NCI-H510A treated with DMSO at 0.1 percent for 48 hours (cell line): ENCODE data around the gene PHF13.
"Not testable (repeated sequence)": the region's sequence is repeated elsewhere in the genome, so short reads cannot be mapped to it uniquely, and the experiment has no call there.

Source experiments
- DNase-seq: peaks from one replicate; lab custom pipeline; 2025; lab: John Stamatoyannopoulos, UW

Gene PHF13

DNA sequence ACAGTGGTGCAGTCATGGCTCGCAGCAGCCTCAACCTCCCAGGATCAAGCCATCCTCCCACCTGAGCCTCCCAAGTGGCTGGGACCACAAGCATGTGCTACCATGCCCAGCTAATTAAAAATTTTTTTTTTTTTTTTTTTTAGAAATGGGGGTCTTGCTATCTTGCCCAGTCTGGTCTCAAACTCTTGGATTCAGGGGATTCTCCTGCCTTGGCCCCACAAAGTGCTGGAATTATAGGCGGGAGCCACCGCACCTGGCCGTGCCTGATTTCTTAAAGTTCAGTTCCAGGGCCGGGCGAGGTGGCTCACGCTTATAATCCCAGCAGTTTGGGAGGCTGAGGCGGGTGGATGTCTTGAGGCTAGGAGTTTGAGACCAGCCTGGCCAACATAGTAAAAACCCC lies 17.5 kb downstream of the PHF13 start:
- no peak for DNase-seq

DNA sequence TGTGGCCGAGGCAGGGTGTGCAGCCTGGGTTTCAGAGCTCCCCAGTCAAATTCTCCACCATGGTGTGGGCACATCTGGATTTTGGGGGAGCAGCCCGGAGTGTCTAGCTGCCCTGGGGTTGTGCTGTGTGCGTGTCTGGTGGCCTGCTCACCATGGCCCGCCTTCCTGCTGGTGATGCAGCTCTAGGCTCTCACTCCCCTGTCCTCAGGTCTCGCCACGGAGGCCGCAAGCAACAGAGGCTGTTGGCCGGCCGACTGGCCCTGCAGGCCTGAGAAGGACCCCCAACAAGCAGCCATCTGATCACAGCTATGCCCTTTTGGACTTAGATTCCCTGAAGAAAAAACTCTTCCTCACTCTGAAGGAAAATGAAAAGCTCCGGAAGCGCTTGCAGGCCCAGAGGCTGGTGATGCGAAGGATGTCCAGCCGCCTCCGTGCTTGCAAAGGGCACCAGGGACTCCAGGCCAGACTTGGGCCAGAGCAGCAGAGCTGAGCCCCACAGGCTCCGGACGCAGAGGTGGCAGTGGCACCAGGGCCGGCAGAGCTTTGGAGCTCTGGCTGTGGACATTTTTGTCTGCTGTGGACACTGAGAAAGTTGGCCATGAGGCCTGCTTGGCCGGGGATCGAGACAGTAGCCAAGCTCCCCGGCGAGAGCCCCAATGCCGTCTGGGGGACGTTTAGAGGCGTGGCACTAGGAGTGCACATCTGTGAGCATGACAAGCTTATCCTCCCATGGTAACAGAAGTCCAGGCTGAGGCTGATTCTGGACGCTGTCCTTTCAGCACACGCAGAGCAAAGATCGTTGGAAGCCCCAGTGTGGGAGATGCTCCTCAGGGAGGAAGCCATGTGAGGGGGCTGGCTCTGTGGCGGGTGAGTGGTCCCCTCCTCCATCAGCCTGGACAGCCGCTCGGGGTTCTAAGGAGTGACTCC lies 19.3 kb downstream of the PHF13 start:
- no peak for DNase-seq

DNA sequence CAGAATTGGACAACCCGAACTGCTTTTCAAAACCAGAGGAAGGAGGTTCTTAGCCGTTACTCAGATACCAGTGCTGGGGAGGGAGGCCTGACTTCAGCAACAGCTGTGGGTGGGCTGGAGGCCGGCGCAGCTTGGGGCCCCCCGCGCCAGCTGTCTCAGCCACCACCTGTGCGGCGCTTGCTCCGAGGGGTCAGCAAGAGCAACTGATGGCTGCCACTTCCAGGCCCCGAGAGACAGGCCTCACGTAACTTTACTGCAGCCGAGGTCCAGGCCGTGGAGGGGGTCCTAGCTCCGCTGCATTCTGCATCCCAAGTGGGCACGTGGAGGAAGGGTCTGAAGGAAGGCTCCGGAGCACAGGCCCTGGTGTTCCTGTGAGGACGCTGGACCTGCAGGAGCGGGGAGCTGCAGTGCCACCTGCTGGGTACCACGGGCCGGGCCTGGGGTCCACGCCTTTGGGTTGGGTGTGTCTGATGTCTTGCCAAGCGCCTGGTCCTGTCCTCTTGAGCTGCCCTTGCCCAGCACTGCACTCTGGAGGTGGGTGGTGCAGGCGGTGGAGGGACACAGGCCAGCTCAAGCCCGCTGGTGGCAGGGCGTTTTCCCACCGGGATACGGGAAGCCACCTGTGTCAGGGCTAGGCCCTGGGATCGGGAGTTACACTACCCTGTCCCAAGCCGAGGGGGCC lies 21.0 kb downstream of the PHF13 start:
- peak; percentile 40 for DNase-seq

DNA sequence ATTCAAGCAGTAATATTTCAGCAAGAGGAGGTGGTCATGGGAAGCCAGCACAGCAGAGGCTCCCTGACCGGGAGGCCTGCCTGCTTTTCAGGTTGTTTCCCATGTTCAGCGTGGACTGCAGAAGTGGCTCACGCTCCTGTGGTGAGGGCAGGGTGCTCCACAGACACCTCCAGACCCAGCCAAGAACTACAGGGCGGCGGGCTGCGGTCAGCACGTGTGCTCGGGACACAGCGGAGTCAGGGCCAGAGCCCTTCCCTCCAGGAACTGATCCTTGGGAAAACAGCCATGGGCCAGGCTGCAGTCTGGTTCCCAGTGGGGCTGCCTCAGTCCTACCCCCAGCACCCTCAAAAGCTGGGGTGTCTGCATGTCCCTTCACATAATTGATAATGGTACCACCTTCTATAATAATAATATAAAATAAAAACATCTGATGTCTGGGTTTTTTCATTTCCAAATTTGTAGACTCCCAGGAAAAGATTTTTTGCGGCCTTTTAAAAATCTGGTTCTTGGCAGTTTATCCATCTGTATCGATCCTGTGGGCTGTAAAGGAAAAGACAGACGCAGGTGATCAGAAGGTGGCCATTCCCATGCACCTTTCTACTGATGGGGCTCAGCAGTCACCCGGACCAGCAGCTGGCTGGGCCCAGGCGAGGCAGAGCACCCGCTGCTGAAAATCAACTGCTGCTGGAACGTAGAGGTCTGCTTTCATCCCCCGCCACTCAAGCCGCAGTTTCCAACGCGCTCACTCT lies 21.8 kb downstream of the PHF13 start:
- DNase-seq: no peak

DNA sequence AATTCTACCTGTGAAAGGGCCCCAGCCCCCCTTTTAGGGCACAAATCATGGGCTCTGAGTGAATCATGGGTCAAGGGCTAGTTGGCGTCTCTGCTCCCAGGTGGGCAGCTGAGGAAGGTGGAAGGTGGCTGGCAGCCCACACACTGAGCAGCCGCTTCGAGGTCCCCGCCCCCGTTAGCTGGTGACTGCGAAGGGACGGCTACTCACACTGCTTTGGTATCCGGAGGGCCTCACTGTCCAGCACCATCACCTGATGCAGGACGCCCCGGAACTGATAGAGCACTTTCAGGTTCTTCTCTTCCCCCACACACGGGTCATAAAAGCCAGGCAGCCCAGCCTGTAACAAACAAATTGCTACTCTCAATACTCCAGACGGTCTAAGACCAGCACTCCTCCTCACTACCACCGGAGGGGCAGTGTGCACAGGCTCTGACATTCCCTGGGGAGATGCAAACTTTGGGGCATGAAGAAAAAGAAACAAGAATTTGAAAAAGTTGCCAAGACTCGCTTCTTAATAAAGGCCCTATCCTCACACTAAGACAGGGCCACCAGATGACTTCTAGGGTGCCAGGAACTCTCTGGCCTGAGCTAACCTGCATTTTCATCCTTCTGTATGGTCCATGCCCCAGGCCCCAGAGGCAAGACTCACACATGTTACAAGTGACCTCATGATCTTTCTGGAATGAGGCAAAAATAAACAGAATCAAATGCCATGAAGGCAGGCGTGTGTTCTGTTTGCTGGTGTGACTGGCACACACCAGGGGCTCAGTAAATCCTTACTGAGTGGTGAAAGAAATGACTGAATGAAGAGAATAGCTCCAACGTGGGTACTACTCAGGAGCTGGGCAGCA lies 22.6 kb downstream of the PHF13 start:
- no peak for DNase-seq

DNA sequence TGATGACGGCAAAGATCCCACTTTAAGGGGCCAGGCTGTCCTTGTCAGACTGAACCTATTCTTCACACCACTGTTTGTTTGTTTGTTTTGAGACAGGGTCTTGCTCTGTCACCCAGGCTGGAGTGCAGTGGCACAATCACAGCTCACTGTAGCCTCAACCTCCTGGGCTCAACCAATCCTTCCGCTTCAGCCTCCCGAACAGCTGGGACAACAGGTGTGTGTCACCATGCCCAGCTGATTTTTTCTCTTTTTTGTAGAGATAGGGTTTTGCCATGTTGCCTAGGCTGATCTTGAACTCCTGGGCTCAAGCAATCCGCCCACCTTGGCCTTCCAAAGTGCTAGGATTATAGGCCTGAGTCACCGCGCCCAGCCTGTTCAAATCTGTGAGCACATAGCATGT lies 23.2 kb downstream of the PHF13 start:
- not testable (repeated sequence) for DNase-seq

DNA sequence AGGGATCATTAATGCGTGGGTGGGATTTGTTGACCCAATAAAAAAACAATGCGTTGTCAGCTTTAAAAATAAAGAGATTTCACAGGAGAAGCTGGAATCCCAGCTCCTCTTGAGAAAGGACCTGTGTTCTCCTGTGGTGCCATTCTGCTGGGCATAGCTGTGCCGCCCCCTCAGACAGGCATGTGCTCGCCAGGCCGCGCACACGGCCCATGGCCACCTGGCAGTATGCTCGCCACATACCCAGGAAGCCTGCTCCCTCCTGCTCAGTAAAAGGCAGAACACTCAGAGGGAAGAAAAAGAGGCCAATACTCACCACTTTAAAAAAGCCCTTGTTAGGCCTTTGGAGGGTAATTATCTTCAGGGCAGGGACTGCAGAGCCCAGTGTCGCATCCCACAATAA lies 24.2 kb downstream of the PHF13 start:
- no peak for DNase-seq

DNA sequence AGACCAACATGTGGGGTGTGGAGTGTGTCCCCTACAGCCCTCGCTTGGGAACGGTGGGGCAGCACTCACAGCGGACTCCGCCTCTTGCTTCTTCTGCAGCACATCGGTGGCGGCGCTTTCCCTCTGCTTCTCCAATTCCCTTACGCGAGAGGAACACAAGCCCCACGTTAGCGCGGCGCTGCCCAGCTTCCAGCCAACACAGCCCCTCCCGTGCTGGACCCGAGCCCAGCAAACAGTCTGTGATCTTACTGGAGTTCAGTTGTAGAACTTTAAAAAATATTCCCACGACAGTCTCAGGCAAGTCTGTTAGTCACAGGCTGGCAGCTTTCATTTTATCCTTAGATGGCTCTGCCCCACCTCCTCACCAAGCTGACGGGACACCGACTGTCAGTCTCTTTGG lies 24.7 kb downstream of the PHF13 start:
- DNase-seq: no peak

DNA sequence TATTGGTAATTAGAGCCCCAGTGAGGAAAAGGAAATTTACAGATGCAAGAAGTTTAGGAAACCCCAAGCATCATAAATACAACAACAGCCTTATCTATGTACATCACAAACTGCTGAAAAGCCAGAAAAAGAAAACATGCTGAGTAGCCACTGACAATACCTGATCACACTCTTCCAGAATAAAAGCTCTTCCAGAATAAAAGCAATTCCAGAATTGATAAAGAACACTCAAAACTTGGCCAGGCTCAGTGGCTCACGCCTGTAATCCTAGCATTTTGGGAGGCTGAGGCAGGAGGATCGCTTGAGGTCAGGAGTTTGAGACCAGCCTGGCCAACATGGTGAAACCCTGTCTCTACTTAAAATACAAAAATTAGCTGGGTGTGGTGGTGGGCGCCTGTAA lies 27.3 kb downstream of the PHF13 start:
- not testable (repeated sequence) for DNase-seq

DNA sequence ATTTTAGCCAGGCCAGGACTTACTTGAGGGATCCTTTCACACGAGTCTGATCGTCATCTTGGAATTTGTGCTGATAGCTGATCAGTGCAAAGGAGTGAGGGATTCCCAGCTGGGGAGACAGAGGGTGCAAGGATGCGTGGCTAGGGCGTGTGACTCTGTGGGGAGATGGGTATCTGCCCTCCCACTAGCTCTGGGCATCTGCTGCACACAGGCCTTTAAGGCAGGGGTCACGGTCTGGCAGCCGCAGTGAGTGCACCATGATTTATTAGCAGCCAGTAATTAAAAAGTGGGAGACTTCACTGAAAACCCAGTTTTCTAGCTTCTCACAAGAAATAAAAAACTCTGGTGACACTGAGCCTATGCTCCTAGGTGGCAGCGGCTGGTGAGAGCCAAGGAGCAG lies 31.5 kb downstream of the PHF13 start:
- DNase-seq: no peak

DNA sequence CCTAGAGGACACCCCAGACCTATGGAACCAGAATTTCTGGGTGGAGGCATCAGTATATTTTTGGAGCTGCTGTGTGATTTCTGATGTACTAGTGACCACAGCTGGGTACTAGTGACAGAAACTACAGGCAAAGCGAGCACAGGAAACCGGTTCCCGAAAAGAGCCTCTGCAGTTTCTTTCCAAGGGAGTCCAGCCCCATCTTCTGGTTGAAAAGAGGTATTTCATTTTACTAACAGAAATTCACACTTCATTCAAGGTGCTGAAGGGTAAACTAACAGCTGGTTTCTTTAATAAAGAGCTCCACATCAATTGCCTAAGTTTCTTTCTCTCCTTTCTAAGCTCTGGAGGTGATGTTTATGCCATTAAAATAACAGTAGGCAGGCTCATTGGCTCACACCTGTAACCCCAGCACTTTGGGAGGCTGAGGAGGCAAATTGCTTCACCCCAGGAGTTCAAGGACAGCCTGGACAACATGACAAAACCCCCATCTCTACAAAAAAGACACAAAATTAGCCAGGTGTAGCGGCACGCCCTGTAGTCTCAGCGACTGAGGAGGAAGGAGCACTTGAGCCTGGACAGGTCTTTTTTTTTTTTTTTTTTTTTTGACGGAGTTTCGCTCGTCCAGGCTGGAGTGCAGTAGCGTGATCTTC lies 33.1 kb downstream of the PHF13 start:
- peak; percentile 69 for DNase-seq

DNA sequence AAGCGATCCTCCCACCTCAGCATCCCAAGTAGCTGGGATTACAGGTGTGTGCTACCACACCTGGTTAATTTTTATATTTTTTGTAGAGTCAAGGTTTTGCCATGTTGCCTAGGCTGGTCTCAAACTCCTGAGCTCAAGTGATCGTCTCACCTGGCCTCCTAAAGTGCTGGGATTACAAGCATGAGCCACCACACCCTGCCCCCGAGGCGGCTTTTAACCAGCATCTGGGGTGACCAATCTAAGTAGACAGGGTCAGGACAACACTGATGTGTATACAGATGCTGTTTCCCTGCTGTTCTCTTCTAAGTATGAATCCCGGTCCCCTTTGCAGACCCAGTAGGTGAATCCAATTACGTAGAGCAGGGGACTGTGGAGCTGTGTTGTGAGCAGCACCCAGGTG lies 35.0 kb downstream of the PHF13 start:
- no peak for DNase-seq

DNA sequence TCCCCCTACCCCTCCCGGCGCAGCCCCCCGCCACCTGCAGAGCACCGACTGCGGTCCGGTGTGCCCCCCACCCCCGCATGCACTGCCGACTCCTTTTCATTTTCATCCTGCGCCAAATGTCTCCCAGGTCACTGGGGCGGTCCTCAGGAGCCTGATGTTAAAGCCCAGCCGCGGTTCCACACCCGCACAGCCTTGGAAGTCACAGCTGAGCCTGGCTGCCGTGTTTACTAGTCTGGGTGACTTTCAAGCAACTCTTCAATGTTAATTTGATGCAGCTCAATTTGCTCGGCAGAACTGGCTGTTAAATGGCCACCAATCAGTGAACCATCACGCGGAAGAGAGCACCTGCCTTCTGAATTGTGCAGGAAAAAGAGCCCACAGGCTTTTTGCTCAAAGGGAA lies 38.4 kb downstream of the PHF13 start:
- DNase-seq: no peak

DNA sequence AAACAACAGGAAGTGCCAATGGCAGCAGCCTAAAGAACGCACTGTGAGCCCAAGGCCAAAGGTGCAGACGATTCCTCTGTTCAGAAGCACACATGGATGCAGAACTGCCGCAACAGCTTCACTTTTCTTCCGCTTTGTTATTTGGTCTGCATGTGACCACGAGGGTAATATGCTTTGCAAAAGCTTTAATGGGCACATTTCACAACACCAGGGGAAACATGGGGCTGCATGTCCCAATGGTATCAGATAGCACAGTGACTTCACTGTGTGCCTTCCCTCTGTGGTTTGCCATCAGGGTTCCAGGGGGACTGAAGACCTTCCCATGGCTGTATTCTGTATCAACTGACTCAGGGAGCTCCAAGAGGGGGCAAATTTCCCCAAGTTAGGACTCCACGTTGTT lies 39.5 kb downstream of the PHF13 start:
- no peak for DNase-seq

DNA sequence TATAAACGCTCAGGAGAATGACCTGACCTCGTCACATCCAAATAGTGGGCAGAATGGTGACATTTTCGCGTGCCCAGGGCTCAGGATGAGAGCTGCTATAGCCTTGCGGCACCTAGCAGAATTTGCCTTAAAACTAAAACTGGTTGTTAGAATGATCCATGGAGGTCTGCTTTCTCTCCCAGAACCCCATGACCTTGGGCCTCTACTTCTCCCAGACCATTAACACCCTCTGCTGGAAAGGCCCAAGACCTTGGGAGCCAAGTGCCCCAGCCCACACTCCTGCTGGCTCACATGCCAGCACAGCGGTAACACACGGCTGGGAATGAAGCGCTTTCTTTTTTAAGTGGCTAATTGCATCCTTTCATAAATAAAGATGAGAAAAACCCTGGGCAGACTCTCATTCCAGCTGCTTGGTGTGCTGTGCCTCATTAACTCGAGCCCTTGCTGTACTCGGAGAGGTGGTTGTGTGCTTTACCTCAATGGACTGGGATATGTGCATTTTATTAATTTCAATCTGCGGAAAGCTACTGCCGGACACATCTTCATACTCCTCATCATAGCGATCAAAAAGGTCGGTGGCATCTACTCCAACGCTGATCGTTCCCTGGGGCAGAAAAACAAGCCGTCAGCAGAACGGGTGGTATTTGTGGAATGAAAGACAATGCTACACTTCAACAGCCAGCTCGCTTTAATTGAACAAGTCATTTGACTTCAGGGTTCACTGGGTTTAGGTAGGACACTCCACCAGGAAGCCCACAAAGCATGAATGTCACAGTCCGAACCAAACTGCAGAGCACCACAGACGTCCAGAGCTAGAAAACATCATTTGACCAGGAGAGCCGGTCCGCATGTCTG lies 40.1 kb downstream of the PHF13 start:
- no peak for DNase-seq

DNA sequence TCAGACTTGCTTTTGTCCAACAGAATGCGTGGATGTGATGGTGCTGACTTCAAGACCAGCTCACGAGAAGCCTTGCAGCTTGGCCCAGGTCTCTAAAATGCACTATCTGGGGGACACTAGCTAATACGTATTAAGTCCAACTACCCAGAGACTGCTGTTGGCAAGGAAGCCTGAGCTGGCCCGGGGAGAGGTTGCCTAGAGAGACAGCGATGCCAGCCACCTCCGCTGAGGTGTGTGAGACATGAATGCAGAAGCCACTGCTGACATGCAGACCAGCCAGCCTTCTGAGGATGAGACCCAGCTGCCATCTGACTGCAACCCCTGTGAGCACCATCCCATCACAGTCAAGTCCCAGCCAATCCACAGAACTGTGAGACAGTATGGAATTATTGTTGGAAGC lies 43.6 kb downstream of the PHF13 start:
- DNase-seq: no peak

DNA sequence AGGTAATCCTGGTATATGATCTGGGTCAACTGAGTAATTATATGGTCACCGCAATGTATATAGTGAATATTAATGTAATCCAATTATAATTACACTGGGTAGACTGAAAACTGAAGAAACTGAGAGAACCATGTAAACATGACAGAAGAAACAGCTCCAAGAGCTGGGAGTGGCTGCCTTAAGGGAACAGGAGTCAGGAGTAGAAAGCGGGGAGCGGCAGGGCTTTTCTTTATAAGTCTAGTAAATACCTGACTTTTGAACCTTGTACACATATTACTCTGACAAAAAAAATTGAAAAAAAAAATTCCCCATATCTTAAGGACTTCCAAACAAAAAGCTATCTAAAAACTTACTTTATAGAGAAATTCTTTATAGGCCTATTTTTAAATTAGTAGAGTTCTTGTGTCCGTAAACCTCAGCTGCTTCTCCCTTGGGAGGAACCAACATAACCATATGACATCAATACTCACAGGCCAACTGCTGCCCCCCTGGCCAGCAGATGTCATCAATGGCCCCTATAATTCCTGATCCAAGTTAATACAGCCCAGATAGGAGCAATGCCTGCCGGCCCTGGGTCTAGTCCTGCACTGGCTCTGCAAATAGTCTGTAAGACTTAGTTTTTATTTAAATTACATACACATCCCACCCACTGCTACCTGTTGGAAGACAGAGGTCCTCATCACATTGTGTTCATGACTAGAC lies 45.0 kb downstream of the PHF13 start:
- DNase-seq: no peak

DNA sequence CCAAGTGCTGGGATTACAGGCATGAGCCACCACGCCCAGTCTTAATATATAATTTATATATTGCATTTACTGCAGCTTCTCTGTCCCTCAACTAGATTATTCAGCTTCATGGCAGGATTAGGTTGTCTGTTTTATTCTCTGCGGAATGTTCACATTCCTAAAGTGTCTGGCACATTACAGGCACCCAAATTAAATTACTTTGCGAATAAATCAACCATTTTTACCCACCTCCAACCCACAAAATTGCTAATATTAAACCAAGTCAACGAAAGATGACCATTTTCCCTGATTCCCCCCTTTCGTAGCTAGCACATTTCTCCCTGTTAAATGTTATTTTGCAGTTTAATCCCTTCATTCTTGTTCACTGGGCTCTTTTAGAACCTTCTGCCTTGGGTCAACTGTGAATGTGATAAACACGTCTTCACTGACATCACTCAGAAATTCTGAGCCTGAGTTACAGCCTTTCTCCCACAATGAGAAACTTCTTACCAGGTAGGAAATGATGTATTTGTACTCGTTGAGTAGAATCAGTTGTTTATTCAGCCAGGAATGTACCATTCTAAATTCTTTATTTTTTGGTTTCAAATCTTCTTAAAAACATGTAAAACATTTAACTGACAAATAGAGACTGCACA lies 47.0 kb downstream of the PHF13 start:
- no peak for DNase-seq

DNA sequence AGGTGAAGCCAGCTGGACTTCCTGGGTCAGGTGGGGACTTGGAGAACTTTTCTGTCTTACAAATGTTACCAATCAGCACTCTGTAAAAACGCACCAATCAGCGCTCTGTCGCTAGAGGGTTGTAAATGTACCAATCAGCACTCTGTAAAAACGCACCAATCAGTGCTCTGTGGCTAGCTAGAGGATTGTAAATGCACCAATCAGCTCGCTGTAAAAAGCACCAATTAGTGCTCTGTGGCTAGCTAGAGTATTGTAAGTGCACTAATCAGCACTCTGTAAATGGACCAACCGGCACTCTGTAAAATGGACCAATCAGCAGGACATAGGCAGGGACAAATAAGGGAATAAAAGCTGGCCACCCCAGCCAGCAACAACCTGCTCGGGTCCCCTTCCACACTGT lies 48.9 kb downstream of the PHF13 start:
- not testable (repeated sequence) for DNase-seq
